OCI-M2 (cell line): Measurements from ENCODE around the gene NAGS.
"Not testable (repeated sequence)": the region's sequence is repeated elsewhere in the genome, so short reads cannot be mapped to it uniquely, and the experiment has no call there.

Experiments
- DNase-seq: peaks from one replicate; lab custom pipeline; 2025; ENCODE audit not compliant: unreplicated experiment; lab: John Stamatoyannopoulos, UW

The NAGS gene

GRCh38 chr17:44006272-44006597, 1.8 kb downstream of the NAGS start:
- DNase-seq = no peak

DNA sequence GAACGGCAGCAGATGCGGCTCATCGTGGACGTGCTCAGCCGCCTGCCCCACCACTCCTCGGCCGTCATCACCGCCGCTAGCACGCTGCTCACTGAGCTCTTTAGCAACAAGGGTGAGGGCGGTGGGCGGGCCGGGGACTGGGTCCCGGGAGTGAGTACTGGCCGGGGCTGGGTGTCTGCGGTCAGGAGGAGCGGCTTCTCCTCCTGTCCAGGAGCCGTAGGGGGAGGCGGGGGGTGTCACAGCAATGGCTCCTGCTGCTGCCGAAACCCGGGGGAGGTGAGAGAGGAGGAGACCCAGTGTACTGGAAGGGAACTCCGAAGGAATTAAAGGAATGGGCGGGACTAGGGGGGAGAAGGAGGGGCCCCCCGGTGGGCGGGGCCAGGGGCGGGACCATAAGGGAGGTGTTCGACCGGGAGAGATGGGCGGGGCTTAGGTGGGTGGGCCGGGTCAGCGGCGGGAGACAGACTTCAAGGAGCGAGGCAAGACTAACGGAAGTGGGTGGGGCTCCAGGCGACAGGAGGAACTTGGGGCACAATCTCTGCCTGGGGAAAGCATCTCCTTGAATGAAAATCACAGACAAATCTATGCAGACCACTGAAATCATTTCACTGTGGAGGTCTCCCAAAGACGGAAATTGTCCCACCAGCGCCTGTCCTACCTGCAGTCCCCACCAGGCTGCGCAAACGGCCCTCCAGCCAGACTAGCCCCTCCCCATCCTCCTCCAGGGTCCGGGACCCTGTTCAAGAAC, 2.4 kb downstream of the NAGS start:
- peak; percentile 33 for DNase-seq

DNA sequence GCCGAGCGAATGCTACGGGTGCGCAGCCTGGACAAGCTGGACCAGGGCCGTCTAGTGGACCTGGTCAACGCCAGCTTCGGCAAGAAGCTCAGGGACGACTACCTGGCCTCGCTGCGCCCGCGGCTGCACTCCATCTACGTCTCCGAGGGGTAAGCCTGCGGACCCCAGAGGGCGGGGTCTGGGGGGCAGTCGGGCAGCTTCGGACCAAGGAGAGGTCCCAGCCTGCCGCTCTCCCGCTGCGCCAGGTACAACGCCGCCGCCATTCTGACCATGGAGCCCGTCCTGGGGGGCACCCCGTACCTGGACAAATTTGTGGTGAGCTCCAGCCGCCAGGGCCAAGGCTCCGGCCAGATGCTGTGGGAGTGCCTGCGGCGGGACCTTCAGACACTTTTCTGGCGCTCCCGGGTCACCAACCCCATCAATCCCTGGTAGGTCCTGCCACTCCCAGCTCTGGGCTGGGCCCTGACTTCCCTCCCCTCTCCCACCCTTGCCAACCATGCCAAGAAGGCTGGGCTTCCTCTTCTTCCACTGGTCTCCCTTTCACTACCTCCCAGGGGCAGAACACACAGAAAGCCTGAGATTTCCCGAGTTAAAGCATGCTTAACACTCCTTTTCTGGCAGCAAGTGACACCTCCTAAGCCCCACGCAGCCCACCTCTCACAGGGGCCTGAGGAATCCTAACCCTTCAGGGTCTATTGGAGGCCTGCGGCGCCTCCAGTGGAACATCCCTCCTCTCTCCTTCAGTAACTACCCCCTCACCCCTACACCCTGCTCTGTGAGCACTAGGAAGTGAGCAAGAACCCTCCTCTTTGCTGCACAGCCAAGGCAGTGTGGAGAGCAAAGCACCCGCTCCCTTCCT, 3.2 kb downstream of the NAGS start:
- no peak for DNase-seq

DNA sequence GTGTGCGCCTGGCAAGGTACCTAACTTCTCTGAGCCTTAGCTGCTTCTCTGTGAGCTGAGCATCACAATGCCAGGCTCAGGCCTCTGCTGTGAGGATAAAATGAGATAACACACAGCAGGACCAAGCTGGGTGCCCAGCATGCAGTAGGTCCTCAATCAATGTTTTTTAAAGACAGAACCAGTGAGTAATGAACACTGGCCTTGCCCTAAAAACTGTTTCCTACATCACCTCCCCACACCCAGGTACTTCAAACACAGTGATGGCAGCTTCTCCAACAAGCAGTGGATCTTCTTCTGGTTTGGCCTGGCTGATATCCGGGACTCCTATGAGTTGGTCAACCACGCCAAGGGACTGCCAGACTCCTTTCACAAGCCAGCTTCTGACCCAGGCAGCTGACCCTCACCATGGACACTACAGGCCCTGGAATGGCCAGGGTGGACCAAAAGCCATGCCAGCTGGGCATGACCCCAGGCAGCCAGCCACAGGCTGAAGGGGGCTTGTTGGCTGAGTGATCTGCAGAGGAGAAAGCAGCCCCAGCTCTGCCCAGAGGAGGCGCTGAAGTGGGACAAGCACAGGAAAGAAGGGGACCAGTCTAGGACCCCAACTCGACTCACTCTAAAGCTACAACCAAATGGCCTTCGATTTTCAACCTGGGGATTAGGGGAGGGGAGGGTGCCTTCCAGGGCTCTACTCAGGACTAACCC, 3.9 kb downstream of the NAGS start:
- no peak for DNase-seq

DNA sequence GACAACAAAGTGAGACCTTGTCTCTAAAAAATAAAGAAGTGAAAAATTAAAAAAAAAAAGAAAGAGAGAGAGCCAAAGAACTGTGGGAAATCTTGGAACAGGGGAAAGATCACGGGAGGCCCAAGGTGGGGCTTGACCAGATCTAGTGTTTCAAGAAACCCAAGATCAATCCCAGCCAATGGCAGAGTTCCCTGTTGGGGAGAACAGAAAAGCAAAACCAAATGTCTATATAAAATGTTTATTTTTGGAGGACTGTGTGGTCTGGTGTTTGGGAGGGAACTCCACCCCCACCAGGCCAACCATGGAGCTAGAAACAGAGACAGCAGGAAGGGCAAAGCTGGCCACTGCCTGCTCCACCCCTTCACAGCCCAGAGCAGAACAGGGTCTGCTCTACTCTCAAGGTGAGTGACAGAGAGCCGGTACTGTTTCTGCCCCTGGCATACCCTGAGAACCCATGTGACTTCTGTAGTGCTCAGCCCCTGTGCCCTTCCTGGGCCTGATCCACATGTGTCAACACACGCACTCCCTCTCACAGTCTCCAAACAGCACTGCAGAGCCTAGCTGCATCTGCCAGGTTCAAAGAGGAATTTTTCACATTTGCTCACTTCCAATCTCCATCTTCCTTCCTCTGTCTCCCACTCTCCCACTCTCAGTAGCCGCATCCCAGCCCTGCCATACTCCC, 6.7 kb downstream of the NAGS start:
- DNase-seq = no peak

- no peak for DNase-seq
These were observed 7.5 kb downstream of the NAGS start for GRCh38 chr17:44011876-44012275.

DNA sequence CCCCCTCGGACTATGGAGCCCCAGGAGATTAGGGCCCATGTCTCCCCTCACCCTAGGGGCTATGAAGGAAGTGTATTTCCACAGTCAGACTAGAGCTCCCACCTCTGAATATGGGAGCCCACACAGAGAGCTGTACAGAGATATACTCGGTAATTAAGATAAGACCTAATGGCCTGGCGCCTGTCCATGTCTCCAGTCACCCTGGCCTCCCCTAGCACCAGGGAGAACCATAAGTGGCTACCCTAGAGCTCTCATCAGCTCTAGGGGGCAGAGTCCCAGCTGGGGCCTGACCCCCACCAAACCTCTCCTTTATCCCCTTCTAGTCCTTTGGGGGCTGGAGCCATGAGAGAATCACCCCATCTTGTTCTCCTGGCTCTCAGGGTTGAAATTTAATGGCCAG, 8.0 kb downstream of the NAGS start:
- DNase-seq = no peak

GRCh38 chr17:44012874-44013273, 8.5 kb downstream of the NAGS start:
- no peak for DNase-seq

- DNase-seq = no peak
These were observed 9.7 kb downstream of the NAGS start for GRCh38 chr17:44014133-44014436.

DNA sequence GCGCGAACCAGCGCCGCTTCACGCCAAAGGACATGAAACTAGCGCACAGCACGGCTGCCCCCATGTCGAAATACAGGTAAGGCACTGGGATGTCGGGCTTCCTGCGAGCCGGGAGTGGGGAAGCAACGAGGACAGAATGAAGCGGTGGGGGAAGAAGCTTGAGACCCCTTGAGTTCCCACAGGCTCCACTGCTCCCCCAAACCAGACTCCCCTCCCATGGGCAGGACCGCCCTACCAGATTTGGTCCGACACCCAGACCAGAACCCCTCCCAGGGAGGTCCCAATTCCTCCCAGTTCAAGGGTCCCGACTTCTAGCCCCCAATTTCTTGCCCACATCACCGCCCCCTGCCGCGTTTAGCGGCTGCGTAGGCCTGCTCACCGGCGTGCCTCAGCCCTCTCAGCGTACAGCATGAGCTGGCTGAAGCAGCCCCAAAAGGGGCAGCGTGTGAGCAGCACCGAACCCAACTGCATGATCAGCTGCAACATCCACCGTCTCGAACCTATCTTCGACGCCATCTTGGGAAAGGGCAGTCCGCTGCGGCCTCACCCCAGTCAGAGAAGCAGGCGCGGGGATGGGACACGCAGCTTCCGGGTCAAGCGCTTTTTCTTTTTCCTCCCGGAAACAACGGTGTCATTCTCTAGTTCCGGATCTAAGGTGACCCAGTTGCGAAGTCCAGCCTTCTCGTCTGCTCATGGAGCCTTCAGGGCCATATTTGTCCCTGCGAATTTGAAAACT, 10.2 kb downstream of the NAGS start, which contains the start of gene TMEM101:
Gene TMEM101, minus strand, starts transcription at position 527 of the 736 bp plus-strand sequence. Its CDS starts 11 bp downstream, at position 516.
- DNase-seq = peak; percentile 35

GRCh38 chr17:44021227-44021626, 16.8 kb downstream of the NAGS start:
- not testable (repeated sequence) for DNase-seq

GRCh38 chr17:44022246-44022645, 17.8 kb downstream of the NAGS start:
- DNase-seq = no peak

- DNase-seq = no peak
These were observed 19.3 kb downstream of the NAGS start for GRCh38 chr17:44023545-44024270.

DNA sequence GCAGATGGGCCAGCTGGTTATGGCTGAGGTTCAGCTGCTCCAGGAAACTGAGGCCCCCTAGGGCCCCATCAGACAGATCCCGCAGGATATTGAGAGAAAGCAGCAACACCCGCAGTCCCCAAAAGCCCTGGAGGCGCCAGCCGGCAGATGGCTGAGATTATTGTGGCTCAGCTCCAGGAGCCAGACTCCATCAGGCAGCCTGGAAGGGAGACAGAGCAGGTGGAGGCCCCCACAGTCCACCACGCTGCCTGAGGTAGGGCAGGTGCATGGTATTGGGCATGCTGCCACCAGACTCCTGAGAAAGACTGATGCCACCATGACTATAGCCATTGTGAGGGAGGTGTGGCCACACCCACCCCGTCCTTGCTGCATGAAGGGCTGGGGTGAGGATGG, 19.8 kb downstream of the NAGS start:
- DNase-seq = no peak

GRCh38 chr17:44024853-44025252, 20.4 kb downstream of the NAGS start:
- DNase-seq = no peak

DNA sequence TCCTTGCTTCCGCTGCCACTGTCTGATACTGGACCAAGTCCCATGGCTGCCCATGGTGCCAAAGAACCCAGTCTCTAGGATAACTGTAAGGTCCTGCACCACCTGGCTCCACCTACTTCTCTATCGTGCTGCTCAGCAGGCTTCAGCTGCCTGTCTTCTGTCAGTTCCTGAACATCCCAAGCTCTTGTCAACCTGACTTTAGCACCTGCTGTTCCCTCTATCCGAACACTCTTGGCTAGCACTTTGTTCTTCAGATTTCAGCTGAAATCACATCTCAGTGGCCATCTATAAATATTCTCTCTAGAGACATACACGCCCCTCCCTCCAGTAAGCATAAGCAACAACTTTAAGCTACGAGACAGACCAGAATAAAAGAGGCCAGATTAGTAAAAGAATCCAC, 25.3 kb downstream of the NAGS start:
- DNase-seq = no peak

GRCh38 chr17:44030482-44030881, 26.1 kb downstream of the NAGS start:
- DNase-seq = no peak

GRCh38 chr17:44033861-44034408, 29.5 kb downstream of the NAGS start:
- DNase-seq = no peak

GRCh38 chr17:44034688-44035087, 30.3 kb downstream of the NAGS start:
- not testable (repeated sequence) for DNase-seq

GRCh38 chr17:44037471-44037870, 33.0 kb downstream of the NAGS start:
- no peak for DNase-seq
